SK-N-SH treated with all-trans-retinoic acid at 6 μM for 48 hours (cell line): ENCODE data around the gene RALGPS1.

Experiments
- ATAC-seq: fragments of 200-7000 bp; cut with Tn5 transposase; 3 replicates; pipeline ENCODE4 v1.9.1; 2020; ENCODE audit warnings: mild to moderate bottlenecking, moderate library complexity
- ARNTL ChIP-seq: fragments of 450-650 bp; formaldehyde crosslinking; IDR thresholded peaks from 2 replicates; pipeline ENCODE4 v1.5.0; 2020; ENCODE audit warnings: low read depth, mild to moderate bottlenecking, moderate library complexity, borderline replicate concordance
- BACH2 ChIP-seq: fragments of 250-450 bp; sonication (Bioruptor Pico); IDR thresholded peaks from 2 replicates; pipeline ENCODE4 v1.9.0; 2021; ENCODE audit warnings: mild to moderate bottlenecking, borderline replicate concordance
- CREB5 ChIP-seq: fragments of 250-450 bp; sonication (Bioruptor Pico); IDR thresholded peaks from 2 replicates; pipeline ENCODE4 v1.5.1; 2020; ENCODE audit warnings: low read depth, mild to moderate bottlenecking, moderate library complexity
- CSDC2 ChIP-seq: fragments of 250-450 bp; sonication (Bioruptor Pico); IDR thresholded peaks from 2 replicates; pipeline ENCODE4 v1.5.0; 2020; ENCODE audit warnings: mild to moderate bottlenecking, moderate library complexity
- CSRNP3 ChIP-seq: fragments of 250-450 bp; sonication (Bioruptor Pico); IDR thresholded peaks from 2 replicates; pipeline ENCODE4 v1.5.1; 2021; ENCODE audit warnings: mild to moderate bottlenecking, moderate library complexity
- ESRRG ChIP-seq: fragments of 250-450 bp; sonication (Bioruptor Pico); IDR thresholded peaks from 2 replicates; pipeline ENCODE4 v1.6.1; 2021; ENCODE audit warnings: mild to moderate bottlenecking
- ISL1 ChIP-seq: fragments of 250-450 bp; sonication (Bioruptor Pico); IDR thresholded peaks from 2 replicates; pipeline ENCODE4 v2.1.2; 2022; ENCODE audit warnings: mild to moderate bottlenecking, moderate library complexity
- OSR1 ChIP-seq: fragments of 250-450 bp; sonication (Bioruptor Pico); IDR thresholded peaks from 2 replicates; pipeline ENCODE4 v1.8.0; 2022; ENCODE audit warnings: moderate library complexity, mild to moderate bottlenecking, inconsistent platforms
- PPARA ChIP-seq: fragments of 250-450 bp; sonication (Bioruptor Pico); IDR thresholded peaks from 2 replicates; pipeline ENCODE4 v1.5.0; 2020; ENCODE audit warnings: mild to moderate bottlenecking, borderline replicate concordance
- RARB ChIP-seq: fragments of 250-450 bp; sonication (Bioruptor Pico); IDR thresholded peaks from 2 replicates; pipeline ENCODE4 v1.8.0; 2021; ENCODE audit warnings: mild to moderate bottlenecking, moderate library complexity
- SNAI2 ChIP-seq: fragments of 250-450 bp; sonication (Bioruptor Pico); IDR thresholded peaks from 2 replicates; pipeline ENCODE4 v1.5.0; 2020; ENCODE audit warnings: mild to moderate bottlenecking, moderate library complexity
- TCF4 ChIP-seq: fragments of 250-450 bp; sonication (Bioruptor Pico); IDR thresholded peaks from 2 replicates; pipeline ENCODE4 v1.8.0; 2021; ENCODE audit warnings: mild to moderate bottlenecking, moderate library complexity, borderline replicate concordance
- TOX ChIP-seq: fragments of 250-450 bp; sonication (Bioruptor Pico); IDR thresholded peaks from 2 replicates; pipeline ENCODE4 v1.8.0; 2021; ENCODE audit warnings: mild to moderate bottlenecking, moderate library complexity, borderline replicate concordance
- ZC3H10 ChIP-seq: fragments of 250-450 bp; sonication (Bioruptor Pico); IDR thresholded peaks from 2 replicates; pipeline ENCODE4 v1.5.1; 2021; ENCODE audit warnings: mild to moderate bottlenecking, moderate library complexity
- ZFP30 ChIP-seq: fragments of 450-650 bp; formaldehyde crosslinking; IDR thresholded peaks from 2 replicates; pipeline ENCODE4 v1.5.0; 2022; ENCODE audit warnings: mild to moderate bottlenecking, moderate library complexity
- ZNF565 ChIP-seq: fragments of 450-650 bp; formaldehyde crosslinking; conservative IDR thresholded peaks from 2 replicates; pipeline ENCODE4 v1.5.0; 2020; ENCODE audit warnings: low read depth, mild to moderate bottlenecking, moderate library complexity
- ZNF70 ChIP-seq: fragments of 450-650 bp; formaldehyde crosslinking; IDR thresholded peaks from 2 replicates; pipeline ENCODE4 v1.5.0; 2020; ENCODE audit warnings: mild to moderate bottlenecking, moderate library complexity
- ZNF8 ChIP-seq: fragments of 450-650 bp; formaldehyde crosslinking; IDR thresholded peaks from 2 replicates; pipeline ENCODE4 v1.5.0; 2020; ENCODE audit warnings: mild to moderate bottlenecking, moderate library complexity
- TF ChIP-seq, protein P1 (sequence below): fragments of 250-450 bp; sonication (Bioruptor Pico); IDR thresholded peaks from 2 replicates; pipeline ENCODE4 v1.8.0; 2021; ENCODE audit warnings: low read depth, mild to moderate bottlenecking, moderate library complexity, borderline replicate concordance
- TF ChIP-seq, protein P2 (sequence below): fragments of 250-450 bp; sonication (Bioruptor Pico); IDR thresholded peaks from 2 replicates; pipeline ENCODE4 v1.5.0; 2020; ENCODE audit warnings: mild to moderate bottlenecking, moderate library complexity
- TF ChIP-seq, protein P3 (sequence below): fragments of 250-450 bp; sonication (Bioruptor Pico); IDR thresholded peaks from 2 replicates; pipeline ENCODE4 v1.8.0; 2020; ENCODE audit warnings: mild to moderate bottlenecking, moderate library complexity, borderline replicate concordance

RALGPS1 gene

GRCh38 chr9:126974594-126974993, 60.0 kb downstream of the RALGPS1 start:
- ATAC-seq = no peak
- no peak for TF ChIP-seq RARB (CRISPR knock-in tag)

DNA sequence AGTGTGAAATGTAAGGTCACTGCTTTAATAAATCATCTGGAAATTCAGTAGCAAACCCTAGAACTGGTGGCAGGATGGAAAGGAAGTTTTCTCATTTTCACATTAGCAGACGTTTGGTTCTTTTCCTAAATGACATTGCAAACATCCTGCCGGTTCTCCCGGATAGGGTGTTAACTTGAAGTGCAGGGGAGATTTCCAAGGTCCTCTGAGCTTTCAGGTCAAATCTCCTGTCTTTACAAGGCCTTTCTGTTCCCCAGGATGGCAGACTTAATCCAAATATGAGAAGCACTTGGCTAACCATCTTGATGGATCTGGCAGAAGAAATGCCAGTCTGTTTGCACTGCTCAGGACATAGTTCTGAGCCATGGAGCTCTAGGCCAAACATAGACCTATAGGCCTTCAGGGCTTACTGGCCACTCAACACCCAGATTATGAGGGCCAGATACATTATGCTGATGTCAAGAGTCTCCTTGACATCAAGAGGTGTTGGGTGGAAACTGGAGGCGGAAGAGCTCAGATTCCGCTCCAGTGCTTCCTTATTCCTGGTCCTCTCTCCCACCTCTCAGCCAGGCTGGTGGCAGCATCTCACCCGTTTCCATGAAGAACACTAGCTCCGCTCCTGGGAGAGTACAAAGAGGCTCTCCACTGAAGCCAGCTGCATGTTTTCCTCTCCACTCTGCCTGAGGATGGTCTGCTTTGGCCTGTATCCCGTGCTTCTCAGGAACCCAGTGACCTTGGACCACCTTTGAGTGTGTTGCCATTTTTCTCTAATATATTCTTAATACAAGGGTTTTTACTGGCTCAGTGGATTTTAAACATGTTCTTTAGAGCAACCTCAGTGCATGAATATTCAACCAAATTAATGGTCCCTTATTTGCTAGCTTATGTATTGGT, 61.0 kb downstream of the RALGPS1 start:
- ATAC-seq = no peak
- TF ChIP-seq ARNTL (CRISPR knock-in tag) (no peak), TOX (CRISPR knock-in tag) (no peak), PPARA (no peak), BACH2 (CRISPR knock-in tag) (no peak), ZC3H10 (CRISPR knock-in tag) (no peak)
- TF ChIP-seq, protein P1, sequence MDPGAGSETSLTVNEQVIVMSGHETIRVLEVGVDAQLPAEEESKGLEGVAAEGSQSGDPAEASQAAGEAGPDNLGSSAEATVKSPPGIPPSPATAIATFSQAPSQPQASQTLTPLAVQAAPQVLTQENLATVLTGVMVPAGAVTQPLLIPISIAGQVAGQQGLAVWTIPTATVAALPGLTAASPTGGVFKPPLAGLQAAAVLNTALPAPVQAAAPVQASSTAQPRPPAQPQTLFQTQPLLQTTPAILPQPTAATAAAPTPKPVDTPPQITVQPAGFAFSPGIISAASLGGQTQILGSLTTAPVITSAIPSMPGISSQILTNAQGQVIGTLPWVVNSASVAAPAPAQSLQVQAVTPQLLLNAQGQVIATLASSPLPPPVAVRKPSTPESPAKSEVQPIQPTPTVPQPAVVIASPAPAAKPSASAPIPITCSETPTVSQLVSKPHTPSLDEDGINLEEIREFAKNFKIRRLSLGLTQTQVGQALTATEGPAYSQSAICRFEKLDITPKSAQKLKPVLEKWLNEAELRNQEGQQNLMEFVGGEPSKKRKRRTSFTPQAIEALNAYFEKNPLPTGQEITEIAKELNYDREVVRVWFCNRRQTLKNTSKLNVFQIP (CRISPR knock-in tag) = no peak
- TF ChIP-seq, all 23 proteins: peak for 0

GRCh38 chr9:126979461-126979860, 64.9 kb downstream of the RALGPS1 start:
- ATAC-seq = no peak
- no peak for TF ChIP-seq ZNF565
- no peak for TF ChIP-seq SNAI2
- no peak for TF ChIP-seq CSRNP3 (CRISPR knock-in tag)
- TF ChIP-seq, protein P1 (CRISPR knock-in tag) = no peak
- TF ChIP-seq ESRRG (CRISPR knock-in tag) = no peak
- TF ChIP-seq OSR1 = no peak
- no peak for TF ChIP-seq TOX (CRISPR knock-in tag)
- TF ChIP-seq, protein P2, sequence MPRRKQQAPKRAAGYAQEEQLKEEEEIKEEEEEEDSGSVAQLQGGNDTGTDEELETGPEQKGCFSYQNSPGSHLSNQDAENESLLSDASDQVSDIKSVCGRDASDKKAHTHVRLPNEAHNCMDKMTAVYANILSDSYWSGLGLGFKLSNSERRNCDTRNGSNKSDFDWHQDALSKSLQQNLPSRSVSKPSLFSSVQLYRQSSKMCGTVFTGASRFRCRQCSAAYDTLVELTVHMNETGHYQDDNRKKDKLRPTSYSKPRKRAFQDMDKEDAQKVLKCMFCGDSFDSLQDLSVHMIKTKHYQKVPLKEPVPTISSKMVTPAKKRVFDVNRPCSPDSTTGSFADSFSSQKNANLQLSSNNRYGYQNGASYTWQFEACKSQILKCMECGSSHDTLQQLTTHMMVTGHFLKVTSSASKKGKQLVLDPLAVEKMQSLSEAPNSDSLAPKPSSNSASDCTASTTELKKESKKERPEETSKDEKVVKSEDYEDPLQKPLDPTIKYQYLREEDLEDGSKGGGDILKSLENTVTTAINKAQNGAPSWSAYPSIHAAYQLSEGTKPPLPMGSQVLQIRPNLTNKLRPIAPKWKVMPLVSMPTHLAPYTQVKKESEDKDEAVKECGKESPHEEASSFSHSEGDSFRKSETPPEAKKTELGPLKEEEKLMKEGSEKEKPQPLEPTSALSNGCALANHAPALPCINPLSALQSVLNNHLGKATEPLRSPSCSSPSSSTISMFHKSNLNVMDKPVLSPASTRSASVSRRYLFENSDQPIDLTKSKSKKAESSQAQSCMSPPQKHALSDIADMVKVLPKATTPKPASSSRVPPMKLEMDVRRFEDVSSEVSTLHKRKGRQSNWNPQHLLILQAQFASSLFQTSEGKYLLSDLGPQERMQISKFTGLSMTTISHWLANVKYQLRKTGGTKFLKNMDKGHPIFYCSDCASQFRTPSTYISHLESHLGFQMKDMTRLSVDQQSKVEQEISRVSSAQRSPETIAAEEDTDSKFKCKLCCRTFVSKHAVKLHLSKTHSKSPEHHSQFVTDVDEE (CRISPR knock-in tag) = no peak
- TF ChIP-seq CSDC2 (CRISPR knock-in tag) = no peak
- TF ChIP-seq ISL1 (CRISPR knock-in tag) = no peak
- TF ChIP-seq ZFP30 (CRISPR knock-in tag) = no peak
- TF ChIP-seq, protein P3, sequence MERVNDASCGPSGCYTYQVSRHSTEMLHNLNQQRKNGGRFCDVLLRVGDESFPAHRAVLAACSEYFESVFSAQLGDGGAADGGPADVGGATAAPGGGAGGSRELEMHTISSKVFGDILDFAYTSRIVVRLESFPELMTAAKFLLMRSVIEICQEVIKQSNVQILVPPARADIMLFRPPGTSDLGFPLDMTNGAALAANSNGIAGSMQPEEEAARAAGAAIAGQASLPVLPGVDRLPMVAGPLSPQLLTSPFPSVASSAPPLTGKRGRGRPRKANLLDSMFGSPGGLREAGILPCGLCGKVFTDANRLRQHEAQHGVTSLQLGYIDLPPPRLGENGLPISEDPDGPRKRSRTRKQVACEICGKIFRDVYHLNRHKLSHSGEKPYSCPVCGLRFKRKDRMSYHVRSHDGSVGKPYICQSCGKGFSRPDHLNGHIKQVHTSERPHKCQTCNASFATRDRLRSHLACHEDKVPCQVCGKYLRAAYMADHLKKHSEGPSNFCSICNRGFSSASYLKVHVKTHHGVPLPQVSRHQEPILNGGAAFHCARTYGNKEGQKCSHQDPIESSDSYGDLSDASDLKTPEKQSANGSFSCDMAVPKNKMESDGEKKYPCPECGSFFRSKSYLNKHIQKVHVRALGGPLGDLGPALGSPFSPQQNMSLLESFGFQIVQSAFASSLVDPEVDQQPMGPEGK (CRISPR knock-in tag) = no peak
- TF ChIP-seq ZNF70 = no peak
- no peak for TF ChIP-seq ZC3H10 (CRISPR knock-in tag)
- TF ChIP-seq ZNF8 = no peak
- no peak for TF ChIP-seq RARB (CRISPR knock-in tag)
- no peak for TF ChIP-seq CREB5 (CRISPR knock-in tag)
- TF ChIP-seq TCF4 (CRISPR knock-in tag) = no peak
- TF ChIP-seq PPARA = no peak
- no peak for TF ChIP-seq BACH2 (CRISPR knock-in tag)
